PC-9 (cell line): ENCODE results near the gene TOM1L2.

Experiments used
- EZH2 ChIP-seq: fragments of 200-600 bp; sonication (generic); IDR thresholded peaks from 2 replicates; pipeline ENCODE4 v1.8.0; 2017; ENCODE audit warnings: antibody characterized with exemption, low read depth
- TF ChIP-seq, protein P1 (sequence below): fragments of 200-600 bp; sonication (generic); conservative IDR thresholded peaks from 2 replicates; pipeline ENCODE4 v1.6.1; 2017; ENCODE audit warnings: mixed run types, antibody characterized with exemption, mild to moderate bottlenecking, moderate library complexity

DNA sequence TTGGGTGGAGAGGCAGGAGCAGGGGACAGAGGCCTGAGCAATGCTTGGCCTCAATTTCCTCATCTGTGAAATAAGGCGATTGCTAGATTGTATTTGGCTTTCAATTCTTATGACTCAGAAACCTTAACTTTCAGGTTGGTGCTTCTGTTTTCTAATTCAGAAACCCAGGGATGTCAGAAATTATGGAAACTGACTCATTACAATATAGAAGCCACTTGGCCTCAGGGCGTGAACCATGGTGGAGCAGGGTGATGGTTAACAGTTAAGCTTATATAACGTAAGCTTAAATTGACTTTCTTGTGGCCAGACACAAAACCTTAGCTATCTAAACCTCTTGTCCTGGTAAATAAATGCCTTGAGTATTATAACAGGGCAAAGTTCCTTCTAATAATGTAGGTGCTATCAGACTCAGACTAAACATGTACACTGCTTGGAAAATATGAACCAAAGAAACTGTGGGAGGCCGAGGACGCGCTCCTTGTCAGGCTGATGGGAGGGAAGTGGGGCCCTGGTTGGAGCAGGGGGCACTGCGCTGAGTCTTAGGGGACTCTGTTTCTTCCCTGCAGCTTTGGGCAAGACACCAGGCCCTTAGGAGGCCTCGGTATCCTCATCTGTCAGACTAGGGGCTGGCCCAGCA is 118.3 kb downstream of the TOM1L2 start:
- TF ChIP-seq, protein P1, sequence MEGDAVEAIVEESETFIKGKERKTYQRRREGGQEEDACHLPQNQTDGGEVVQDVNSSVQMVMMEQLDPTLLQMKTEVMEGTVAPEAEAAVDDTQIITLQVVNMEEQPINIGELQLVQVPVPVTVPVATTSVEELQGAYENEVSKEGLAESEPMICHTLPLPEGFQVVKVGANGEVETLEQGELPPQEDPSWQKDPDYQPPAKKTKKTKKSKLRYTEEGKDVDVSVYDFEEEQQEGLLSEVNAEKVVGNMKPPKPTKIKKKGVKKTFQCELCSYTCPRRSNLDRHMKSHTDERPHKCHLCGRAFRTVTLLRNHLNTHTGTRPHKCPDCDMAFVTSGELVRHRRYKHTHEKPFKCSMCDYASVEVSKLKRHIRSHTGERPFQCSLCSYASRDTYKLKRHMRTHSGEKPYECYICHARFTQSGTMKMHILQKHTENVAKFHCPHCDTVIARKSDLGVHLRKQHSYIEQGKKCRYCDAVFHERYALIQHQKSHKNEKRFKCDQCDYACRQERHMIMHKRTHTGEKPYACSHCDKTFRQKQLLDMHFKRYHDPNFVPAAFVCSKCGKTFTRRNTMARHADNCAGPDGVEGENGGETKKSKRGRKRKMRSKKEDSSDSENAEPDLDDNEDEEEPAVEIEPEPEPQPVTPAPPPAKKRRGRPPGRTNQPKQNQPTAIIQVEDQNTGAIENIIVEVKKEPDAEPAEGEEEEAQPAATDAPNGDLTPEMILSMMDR = no peak
- no peak for TF ChIP-seq EZH2
